Naive thymus-derived CD4-positive, alpha-beta T cell (primary cell): ENCODE data around the gene GCDH. TPM values are rescaled to one million over a fixed set of nuclear protein-coding genes. Genes with fewer than 3 reads are reported as not detected.
A peak's percentile ranks its signal among the peaks of the same experiment; 100 is the strongest.

Experiments used
- ATAC-seq: fragments of 150-1000 bp; cut with Tn5 transposase; 2 replicates; pipeline ENCODE4 v1.10.0; 2021; ENCODE audit warnings: mild to moderate bottlenecking, moderate library complexity
- CTCF ChIA-PET: fragments of 350-600 bp; sonication (Branson Sonifier 250); formaldehyde crosslinking; loops from one replicate; lab custom pipeline; 2021; ENCODE audit warnings: antibody characterized with exemption; lab: Charles Lee
- POLR2A ChIA-PET: fragments of 350-600 bp; sonication (Branson Sonifier 250); formaldehyde crosslinking; loops from one replicate; lab custom pipeline; 2021; ENCODE audit warnings: antibody characterized with exemption, inconsistent platforms; lab: Charles Lee
- DNase-seq, 9 donors: peaks; one replicate each; pipeline versions ENCODE4 v3.0.0 to v3.0.0-alpha.2; 2020 to 2022; ENCODE audit warnings: mixed read lengths in 1 of 9
- H3K27ac ChIP-seq: one replicate; pipeline ENCODE4 v1.7.0; 2013; ENCODE audit warnings: mild to moderate bottlenecking, low read depth, low read length, moderate library complexity
- H3K27me3 ChIP-seq, 2 donors: one replicate each; pipeline ENCODE4 v1.7.0; 2013; ENCODE audit warnings: low read length in 2 of 2, mild to moderate bottlenecking in 2 of 2, moderate library complexity in 2 of 2; ENCODE audit not compliant: control insufficient read depth in 2 of 2, insufficient read depth in 2 of 2
- H3K36me3 ChIP-seq, 3 experiments: 1 replicate in 2 of 3; 2 replicates in 1 of 3; pipeline ENCODE4 v1.7.0; 2013; ENCODE audit warnings: low read length in 3 of 3, mild to moderate bottlenecking in 3 of 3, moderate library complexity in 1 of 3; ENCODE audit not compliant: insufficient read depth in 3 of 3, control insufficient read depth in 2 of 3
- H3K4me1 ChIP-seq, 2 donors: one replicate each; pipeline ENCODE4 v1.7.0; 2013; ENCODE audit warnings: low read length in 2 of 2, mild to moderate bottlenecking in 2 of 2, moderate library complexity in 1 of 2; ENCODE audit not compliant: control insufficient read depth in 2 of 2, insufficient read depth in 2 of 2
- H3K4me3 ChIP-seq: 2 replicates; pipeline ENCODE4 v1.7.0; 2013; ENCODE audit warnings: mild to moderate bottlenecking, low read length
- H3K9me3 ChIP-seq, 3 experiments: 1 replicate in 2 of 3; 2 replicates in 1 of 3; pipeline ENCODE4 v1.7.0; 2013; ENCODE audit warnings: low read length in 3 of 3; ENCODE audit not compliant: control insufficient read depth in 2 of 3
- H3K27ac Mint-ChIP-seq, 9 donors: one replicate each; pipeline ENCODE4 v1.8.0; 2020 to 2022; ENCODE audit warnings: mixed read lengths in 9 of 9, mild to moderate bottlenecking in 8 of 9, moderate library complexity in 5 of 9, inconsistent platforms in 2 of 9
- H3K27me3 Mint-ChIP-seq, 5 donors: one replicate each; pipeline ENCODE4 v1.8.0; 2021 to 2022; ENCODE audit warnings: mixed read lengths in 5 of 5, mild to moderate bottlenecking in 1 of 5
- H3K36me3 Mint-ChIP-seq, 5 donors: one replicate each; pipeline ENCODE4 v1.8.0; 2020 to 2022; ENCODE audit warnings: mixed read lengths in 5 of 5, mild to moderate bottlenecking in 3 of 5, inconsistent platforms in 1 of 5
- H3K4me1 Mint-ChIP-seq, 7 donors: one replicate each; pipeline ENCODE4 v1.8.0; 2020 to 2022; ENCODE audit warnings: mixed read lengths in 7 of 7, mild to moderate bottlenecking in 3 of 7, inconsistent platforms in 1 of 7
- H3K4me3 Mint-ChIP-seq, 10 donors: one replicate each; pipeline ENCODE4 v1.8.0; 2020 to 2022; ENCODE audit warnings: mild to moderate bottlenecking in 10 of 10, mixed read lengths in 10 of 10, moderate library complexity in 6 of 10, inconsistent platforms in 2 of 10
- H3K9me3 Mint-ChIP-seq, 11 donors: one replicate each; pipeline ENCODE4 v1.8.0; 2020 to 2022; ENCODE audit warnings: mixed read lengths in 11 of 11, mild to moderate bottlenecking in 4 of 11, inconsistent platforms in 1 of 11, moderate library complexity in 1 of 11
- intact Hi-C, 2 donors: fragments of 100-400 bp; cut with micrococcal nuclease; formaldehyde crosslinking; loops; one replicate each; pipeline ENCODE4 v1.15.1; 2023
- polyA plus RNA-seq, 2 donors: library from polyadenylated mRNA; unstranded; fragments of 300-500 nt; fragmentation: Illumina TruSeq; gene quantifications; one replicate each; pipeline ENCODE4 v1.2.3, GENCODE V29; 2021
- total RNA-seq, 6 experiments: library from RNA in 5 of 6; stranded (reverse) in 5 of 6; gene quantifications; 1 replicate in 5 of 6; 2 replicates in 1 of 6; pipeline ENCODE4 v1.2.3 and lab custom pipeline; 2021 to 2026

Gene GCDH
- total and polyA plus RNA-seq, 7 experiments from 2014 or later: 22.0 to 74.2 (median 44.8) TPM

- CTCF ChIA-PET: interaction anchor here (0.5 to 7.6 kb wide), 18 partner anchors 8 to 170 kb away, joined by 3 to 121 read pairs (median 4); partner anchors contain the start of gene RNASEH2A
- intact Hi-C loops: loop anchor here (1.0 to 2.0 kb wide), 6 partner anchors 51 to 171 kb away; no protein-coding TSS in a partner anchor
- H3K36me3 ChIP-seq: no peaks in the 10 kb centered on the region
- H3K9me3 ChIP-seq: no peaks in the 10 kb centered on the region
- Mint-ChIP-seq H3K27me3 (peaks cover 9 to 39% (median 28%) of the 10 kb centered on the region in 5 donors), H3K4me1 (peaks cover 0 to 4% (median 0%) of the 10 kb centered on the region in 7 donors), H3K9me3 (no peaks in the 10 kb centered on the region), H3K27ac (peak overlapping the region in 1 of 9 donors; percentile 28), H3K36me3 (no peaks in the 10 kb centered on the region), H3K4me3 (peak overlapping the region in 9 of 10 donors; percentile 41 to 70 (median 50))
- POLR2A ChIA-PET: interaction anchor here (0.7 to 1.6 kb wide), 6 partner anchors 12 to 81 kb away, joined by 3 to 5 read pairs (median 4); partner anchors contain the start of genes HOOK2 and JUNB
- peaks cover 7 to 9% of the 10 kb centered on the region in 2 donors for H3K4me1 ChIP-seq
- H3K4me3 ChIP-seq: no peak overlapping the region
- DNase-seq (peak; percentile 46 to 99 (median 72)), ATAC-seq (peak; percentile 99)
- H3K27ac ChIP-seq: no peak overlapping the region
- peaks cover 0 to 13% of the 10 kb centered on the region in 2 donors for H3K27me3 ChIP-seq
These were observed 43.5 kb upstream of the GCDH start for GRCh38 chr19:12847159-12848139.

- Mint-ChIP-seq H3K27ac (no peak overlapping the region), H3K4me1 (no peaks in the 10 kb centered on the region), H3K4me3 (no peak overlapping the region), H3K27me3 (peaks cover 0 to 4% (median 0%) of the 10 kb centered on the region in 5 donors), H3K36me3 (no peaks in the 10 kb centered on the region), H3K9me3 (peaks cover 0 to 25% (median 5%) of the 10 kb centered on the region in 11 donors)
- H3K27me3 ChIP-seq: no peaks in the 10 kb centered on the region
- no peak overlapping the region for H3K4me3 ChIP-seq
- ATAC-seq (no peak), DNase-seq (no peak)
- no peaks in the 10 kb centered on the region for H3K9me3 ChIP-seq
- POLR2A ChIA-PET: no interaction called here
- no peaks in the 10 kb centered on the region for H3K36me3 ChIP-seq
- CTCF ChIA-PET: interaction anchor here (0.7 kb wide), 1 partner anchor 328 kb away, joined by 3 read pairs; no protein-coding TSS in a partner anchor
- intact Hi-C loops: no loop called here
- H3K27ac ChIP-seq: no peak overlapping the region
- no peaks in the 10 kb centered on the region for H3K4me1 ChIP-seq
These were observed 34.3 kb upstream of the GCDH start for GRCh38 chr19:12856653-12857052.

- ATAC-seq: no peak
- no peaks in the 10 kb centered on the region for H3K4me1 Mint-ChIP-seq
- H3K9me3 Mint-ChIP-seq: peaks cover 0 to 25% (median 5%) of the 10 kb centered on the region in 11 donors
- H3K27ac Mint-ChIP-seq: no peak overlapping the region
- ChIA-PET POLR2A (no interaction called here), CTCF (no interaction called here)
- no peak for DNase-seq
- no peaks in the 10 kb centered on the region for H3K36me3 ChIP-seq
- no peaks in the 10 kb centered on the region for H3K9me3 ChIP-seq
- no peaks in the 10 kb centered on the region for H3K27me3 ChIP-seq
- no peak overlapping the region for H3K27ac ChIP-seq
- H3K27me3 Mint-ChIP-seq: peaks cover 0 to 6% (median 0%) of the 10 kb centered on the region in 5 donors
- no peaks in the 10 kb centered on the region for H3K36me3 Mint-ChIP-seq
- intact Hi-C loops: no loop called here
- H3K4me1 ChIP-seq: no peaks in the 10 kb centered on the region
- no peak overlapping the region for H3K4me3 Mint-ChIP-seq
- no peak overlapping the region for H3K4me3 ChIP-seq
These were observed 32.7 kb upstream of the GCDH start for GRCh38 chr19:12858041-12858928.

- CTCF ChIA-PET: no interaction called here
- ATAC-seq (no peak), DNase-seq (no peak)
- Mint-ChIP-seq H3K27me3 (peaks cover 0 to 9% (median 0%) of the 10 kb centered on the region in 5 donors), H3K4me3 (no peak overlapping the region), H3K36me3 (no peaks in the 10 kb centered on the region), H3K9me3 (peaks cover 0 to 25% (median 5%) of the 10 kb centered on the region in 11 donors), H3K27ac (no peak overlapping the region), H3K4me1 (no peaks in the 10 kb centered on the region)
- Histone ChIP-seq H3K4me3 (no peak overlapping the region), H3K9me3 (no peaks in the 10 kb centered on the region), H3K27ac (no peak overlapping the region), H3K27me3 (no peaks in the 10 kb centered on the region), H3K36me3 (no peaks in the 10 kb centered on the region), H3K4me1 (no peaks in the 10 kb centered on the region)
- intact Hi-C loops: no loop called here
- POLR2A ChIA-PET: no interaction called here
These were observed 31.4 kb upstream of the GCDH start for GRCh38 chr19:12859546-12859945.

GRCh38 chr19:12864143-12864542 is 26.8 kb upstream of the GCDH start:
- no peak overlapping the region for H3K4me3 ChIP-seq
- peaks cover 0 to 9% (median 0%) of the 10 kb centered on the region in 5 donors for H3K27me3 Mint-ChIP-seq
- peaks cover 0 to 4% of the 10 kb centered on the region in 2 donors for H3K4me1 ChIP-seq
- DNase-seq (no peak), ATAC-seq (no peak)
- peaks cover 0 to 3% (median 0%) of the 10 kb centered on the region in 11 donors for H3K9me3 Mint-ChIP-seq
- no peaks in the 10 kb centered on the region for H3K36me3 Mint-ChIP-seq
- no peak overlapping the region for H3K4me3 Mint-ChIP-seq
- no peak overlapping the region for H3K27ac ChIP-seq
- intact Hi-C loops: no loop called here
- ChIA-PET POLR2A (interaction anchor here (0.6 to 1.9 kb wide), 4 partner anchors 11 to 101 kb away, joined by 3 to 4 read pairs (median 3); no protein-coding TSS in a partner anchor), CTCF (interaction anchor here (0.9 to 1.2 kb wide), 2 partner anchors 11 to 94 kb away, joined by 3 to 4 read pairs; no protein-coding TSS in a partner anchor)
- no peaks in the 10 kb centered on the region for H3K9me3 ChIP-seq
- H3K4me1 Mint-ChIP-seq: peaks cover 6 to 16% (median 9%) of the 10 kb centered on the region in 7 donors
- no peaks in the 10 kb centered on the region for H3K27me3 ChIP-seq
- no peaks in the 10 kb centered on the region for H3K36me3 ChIP-seq
- peak overlapping the region in 1 of 9 donors; percentile 62 for H3K27ac Mint-ChIP-seq
